DMS53 treated with DMSO at 0.1 percent for 48 hours (cell line): ENCODE results near the gene TMEM198.

Experiments
- DNase-seq: peaks from one replicate; lab custom pipeline; 2025; ENCODE audit not compliant: unreplicated experiment; lab: John Stamatoyannopoulos, UW

TMEM198 gene

DNA sequence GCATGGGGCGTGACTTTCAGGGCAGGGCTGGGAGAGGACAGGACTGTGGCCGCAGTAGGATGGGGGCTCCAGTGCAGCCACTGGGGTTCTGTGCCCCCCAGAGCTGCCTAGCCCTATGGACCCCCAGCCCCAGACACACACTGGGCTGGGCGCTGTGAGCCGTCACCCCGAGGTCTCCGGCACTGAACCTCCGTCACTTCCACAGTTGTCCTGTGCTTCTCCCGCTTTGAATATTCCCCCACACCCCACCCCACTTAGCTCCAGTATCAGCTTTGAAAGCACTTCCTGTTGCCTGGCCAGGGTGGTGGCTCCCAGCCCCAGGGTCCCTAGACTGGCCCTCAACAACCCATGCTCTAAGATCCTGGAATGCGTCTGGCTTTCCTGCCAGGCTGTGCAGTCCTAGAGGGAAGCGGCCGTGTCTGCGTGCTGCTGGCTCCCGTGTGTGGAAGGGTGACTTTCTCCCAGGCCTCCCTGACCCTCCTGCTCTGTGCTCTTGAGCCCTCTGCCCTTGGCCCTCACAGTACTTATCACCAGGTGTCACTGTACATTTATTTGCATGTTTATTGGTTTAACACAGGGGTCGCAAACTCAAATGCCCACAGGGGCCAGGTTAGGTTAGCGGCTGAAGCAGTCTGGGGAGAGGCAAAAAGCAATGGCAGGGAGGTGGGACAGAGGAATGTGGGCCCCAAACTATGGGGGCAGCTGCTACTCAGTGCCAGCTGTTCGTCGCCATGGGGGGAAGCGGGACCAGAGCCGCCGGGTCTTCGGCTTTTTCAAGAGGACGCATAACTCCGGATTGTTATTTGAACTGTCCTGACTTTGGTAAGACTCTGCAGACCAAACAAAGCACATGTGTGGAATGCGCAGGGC is 17.6 kb downstream of the TMEM198 start:
- no peak for DNase-seq

DNA sequence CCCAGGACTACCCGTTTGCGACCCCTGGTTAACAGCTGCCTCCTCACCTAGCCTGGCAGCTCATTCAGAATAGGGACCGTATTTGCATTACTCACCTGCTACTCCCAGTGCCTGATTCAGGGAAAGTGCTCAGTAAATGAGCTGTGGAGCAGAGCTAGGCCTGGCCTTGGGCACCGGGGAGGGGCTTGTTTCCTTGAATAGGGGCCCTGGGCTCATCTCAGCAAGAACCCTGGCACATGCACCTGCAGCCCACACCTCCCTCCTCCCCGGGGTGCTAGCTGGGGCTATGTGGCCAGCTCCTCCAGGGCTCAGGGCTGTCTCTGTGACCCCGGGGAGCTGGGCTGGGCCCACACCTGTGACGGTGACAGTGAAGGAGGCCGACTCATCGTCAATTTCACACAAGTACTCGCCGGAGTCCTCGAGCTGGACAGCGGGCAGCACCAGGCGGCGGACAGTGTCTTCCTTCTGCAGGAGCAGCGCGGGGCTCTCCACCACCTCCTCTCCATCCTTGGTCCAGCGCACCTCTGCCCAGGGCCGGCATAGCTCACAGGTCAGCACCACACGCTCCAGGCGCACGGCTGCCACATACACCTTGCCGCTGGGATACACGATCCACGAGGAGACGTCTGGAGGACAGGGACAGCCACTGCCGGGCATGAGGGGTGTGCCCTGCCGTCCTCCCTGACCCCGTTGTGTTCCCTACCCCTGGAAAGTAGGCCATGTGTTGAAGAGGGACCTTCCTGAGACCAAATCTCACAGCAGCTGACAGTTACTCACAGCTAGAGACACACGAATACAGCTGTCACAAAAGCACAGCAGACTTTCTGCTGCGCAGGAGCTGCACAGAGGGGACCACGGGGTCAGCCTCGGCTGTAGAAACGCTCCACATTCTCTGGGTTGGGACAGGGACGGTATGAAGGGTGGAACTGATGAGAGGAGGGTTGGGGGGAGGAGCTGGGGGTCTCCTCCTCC is 18.5 kb downstream of the TMEM198 start:
- no peak for DNase-seq

DNA sequence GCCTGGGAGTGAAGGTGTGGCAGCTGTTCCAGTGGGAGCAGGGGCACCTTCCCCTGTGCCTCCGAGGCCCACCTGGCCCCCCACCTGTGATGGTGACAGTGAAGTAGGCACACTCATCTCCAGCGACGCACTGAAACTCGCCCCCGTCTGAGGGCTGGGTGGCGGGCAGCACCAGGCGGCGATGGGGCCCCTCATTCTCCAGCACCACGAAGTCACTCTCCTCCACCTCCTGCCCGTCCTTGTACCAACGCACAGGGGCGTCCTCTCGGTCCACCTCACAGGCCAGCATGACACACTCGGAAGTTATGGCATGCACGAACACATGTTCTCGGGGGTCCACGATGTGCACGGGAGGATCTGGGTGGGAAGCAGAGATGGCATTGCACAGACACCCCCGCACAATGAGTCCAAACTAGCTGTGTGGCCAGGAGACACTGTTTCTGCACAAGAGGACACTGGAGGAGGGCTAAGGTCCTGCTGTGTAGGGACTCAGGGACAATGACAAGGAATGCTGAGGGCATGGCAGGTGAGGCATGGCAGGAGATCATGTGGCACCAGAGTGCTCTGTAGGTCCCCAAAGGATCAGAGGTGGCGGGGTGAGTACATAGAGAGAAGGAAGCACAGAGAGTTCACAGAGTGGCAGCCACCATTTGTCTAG is 19.6 kb downstream of the TMEM198 start:
- no peak for DNase-seq

DNA sequence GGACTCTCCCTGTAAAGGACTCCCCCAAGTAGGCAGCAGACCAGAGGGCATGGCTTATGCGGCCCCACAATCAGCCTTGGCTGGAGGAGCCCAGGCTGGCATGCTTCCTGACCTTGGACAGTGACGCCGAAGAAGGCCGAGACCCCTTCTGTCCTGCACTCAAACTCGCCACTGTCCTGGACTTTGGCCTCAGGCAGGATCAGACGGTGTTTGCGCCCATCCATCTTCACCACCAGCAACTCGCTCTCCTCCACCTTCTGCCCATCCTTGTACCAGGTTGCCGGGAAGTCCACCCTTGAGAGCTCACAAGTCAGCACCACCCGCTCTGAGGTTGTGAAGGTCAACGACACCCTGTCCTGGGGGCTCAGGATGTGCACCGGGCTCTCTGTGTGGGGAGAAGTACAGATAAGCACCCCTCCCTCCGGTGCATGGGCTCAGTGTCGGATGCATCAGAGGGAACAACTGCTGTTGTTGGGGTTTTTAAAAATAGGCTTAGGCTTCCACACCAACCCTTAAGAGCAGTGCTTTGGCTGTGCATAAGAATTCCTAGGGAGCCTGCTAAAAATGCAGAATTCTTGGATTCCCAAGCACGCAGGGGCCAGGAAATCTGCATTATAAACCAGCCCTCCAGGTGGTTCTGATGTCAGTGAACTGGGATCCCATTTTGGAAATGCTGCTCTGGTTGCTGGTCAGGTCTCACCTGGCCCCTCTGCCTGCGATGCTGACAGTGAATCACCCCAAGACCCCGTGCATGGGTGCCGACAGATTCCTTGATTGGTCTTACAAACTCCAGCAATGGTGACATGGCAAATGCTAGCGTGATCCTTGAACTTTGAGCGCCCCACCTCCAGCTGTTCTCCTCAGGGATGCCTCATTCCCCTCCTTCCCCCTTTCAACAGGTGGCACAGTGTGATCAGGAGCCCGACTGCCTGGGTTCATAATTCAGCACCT is 21.6 kb downstream of the TMEM198 start:
- no peak for DNase-seq

DNA sequence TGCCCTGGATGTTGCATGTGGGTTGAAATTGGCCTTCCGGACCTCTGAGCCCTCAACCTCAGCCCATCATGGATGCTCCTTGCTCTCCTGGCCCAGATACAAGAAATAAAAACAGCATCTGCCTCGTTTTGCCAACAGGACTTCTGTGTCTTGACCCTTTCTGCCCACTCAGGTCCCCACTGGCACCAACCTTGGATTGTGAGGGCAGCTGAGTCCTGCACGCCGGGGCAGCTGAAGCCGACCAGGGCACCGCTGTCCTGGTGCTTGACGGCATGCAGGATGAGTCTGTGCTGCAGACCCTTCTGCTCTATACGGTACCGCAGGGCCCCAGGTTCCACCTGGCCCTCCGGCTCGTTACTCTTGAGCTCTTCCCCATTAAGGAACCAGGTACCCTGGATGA is 22.8 kb downstream of the TMEM198 start:
- DNase-seq = no peak

DNA sequence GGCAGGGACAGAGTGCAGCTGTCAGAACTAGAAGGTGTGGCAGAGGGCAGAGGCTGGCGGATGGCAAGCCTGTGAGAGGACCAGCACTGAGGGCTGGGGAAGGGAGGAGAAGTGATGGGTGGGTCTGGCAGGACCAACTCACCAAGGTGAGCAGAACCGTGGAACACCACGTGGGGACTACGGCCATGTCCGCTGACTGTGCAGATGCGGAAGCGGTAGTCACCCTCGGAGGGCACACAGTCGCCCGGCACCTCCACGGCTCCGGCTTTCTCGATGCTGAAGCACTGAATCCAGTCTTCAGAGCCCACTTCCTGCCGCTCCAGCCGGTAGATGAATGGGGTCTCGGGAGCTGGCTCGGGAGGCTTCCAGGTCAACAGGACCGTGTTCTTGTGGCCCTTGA is 23.3 kb downstream of the TMEM198 start:
- no peak for DNase-seq

DNA sequence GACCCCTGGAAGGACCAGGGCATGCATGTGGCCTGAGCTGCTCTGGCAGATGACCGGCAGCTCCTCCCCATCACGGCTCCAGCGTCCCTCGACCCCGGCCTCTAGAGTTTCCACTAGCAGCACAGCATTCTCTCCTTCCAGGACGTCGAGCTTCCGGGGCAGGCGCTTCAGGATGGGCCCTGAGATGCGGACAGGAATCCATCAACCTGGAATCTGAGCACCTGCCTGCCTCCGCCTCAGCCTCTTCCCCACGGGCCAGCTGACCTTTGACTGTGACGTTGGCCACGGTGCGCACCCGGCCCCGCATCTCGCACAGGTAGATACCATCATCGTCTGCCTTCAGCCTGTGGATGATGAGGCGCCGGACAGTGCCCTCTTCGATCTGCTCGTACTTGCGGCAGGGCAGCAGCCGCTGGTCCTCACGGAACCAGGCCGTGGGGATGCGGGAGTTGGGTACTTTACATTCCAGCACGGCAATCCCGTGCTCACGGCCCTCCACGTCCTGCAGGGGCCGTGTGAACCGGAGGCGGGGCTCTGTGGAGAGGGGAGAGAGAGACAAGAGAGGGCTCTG is 24.0 kb downstream of the TMEM198 start:
- DNase-seq = no peak

DNA sequence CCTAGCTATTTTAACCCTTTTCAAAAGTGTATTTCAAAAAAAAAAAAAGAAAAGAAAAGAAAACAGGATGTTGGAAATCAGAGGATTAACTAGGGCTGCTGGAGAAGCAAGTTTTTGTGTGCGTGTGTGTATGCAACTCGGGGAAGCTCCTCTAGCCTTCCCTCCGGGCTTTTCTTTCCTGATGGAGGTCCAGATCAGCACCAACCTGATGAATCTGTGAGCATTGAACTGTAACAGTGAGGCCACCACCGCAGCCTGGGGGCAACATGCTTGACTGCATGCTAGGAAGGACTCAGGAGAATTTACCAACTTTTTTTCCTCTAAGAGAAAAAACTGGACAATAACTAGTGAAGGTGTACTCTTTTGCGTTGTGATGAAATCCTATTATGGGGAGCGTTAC is 25.2 kb downstream of the TMEM198 start:
- DNase-seq = no peak

DNA sequence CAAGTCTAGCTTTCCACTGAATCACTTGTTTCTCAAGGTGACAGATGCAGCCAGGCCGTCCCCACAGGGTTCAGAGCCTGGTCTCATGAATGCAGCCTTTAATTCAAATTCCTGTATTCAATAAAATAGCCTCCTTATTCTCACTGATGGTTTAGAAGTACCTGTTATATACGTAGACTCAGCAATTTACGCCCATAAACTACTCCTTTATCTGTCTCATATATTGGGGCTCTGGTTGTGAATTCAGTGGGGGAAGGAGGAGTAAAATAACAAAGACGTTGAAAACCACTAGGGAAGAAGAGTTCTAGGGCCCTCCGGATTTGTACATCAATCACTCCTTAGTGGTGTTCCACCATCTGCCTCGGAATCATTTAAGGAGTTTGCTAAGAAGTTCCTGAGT is 25.8 kb downstream of the TMEM198 start:
- DNase-seq = no peak

DNA sequence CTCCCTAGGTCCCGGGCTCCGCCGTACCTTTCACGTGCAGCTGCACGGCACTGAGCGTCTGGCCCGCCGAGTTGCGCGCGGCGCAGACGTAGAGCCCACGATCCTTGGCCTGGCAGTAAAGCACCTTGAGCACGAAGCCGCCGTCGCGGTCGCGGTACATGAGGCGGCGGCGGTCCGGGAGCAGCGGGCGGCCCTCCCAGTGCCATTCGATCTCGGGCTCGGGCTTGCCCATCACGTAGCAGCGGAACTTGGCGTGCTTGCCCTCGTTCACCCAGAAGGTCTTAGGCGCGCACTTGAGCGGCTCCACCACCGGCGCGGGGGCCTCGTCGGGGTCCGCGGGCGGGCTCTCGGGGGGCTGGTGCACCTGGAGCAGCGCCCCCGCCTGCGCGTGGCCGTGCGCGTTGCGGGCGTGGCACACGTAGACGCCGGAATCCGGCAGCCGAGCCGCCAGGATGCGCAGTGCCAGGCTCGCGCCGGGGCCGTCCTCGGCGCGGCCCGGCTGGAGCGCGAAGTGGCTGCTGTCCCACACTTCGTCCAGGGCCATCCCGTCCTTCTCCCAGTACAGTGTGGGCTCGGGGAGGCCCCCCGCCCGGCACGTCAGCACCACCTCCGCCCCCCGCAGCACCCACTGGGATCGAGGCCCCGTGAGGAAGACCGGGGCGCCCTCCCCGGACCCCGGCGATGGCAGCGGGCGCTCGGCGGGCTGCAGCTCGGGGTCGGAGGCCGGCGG is 26.5 kb downstream of the TMEM198 start:
- DNase-seq = no peak

DNA sequence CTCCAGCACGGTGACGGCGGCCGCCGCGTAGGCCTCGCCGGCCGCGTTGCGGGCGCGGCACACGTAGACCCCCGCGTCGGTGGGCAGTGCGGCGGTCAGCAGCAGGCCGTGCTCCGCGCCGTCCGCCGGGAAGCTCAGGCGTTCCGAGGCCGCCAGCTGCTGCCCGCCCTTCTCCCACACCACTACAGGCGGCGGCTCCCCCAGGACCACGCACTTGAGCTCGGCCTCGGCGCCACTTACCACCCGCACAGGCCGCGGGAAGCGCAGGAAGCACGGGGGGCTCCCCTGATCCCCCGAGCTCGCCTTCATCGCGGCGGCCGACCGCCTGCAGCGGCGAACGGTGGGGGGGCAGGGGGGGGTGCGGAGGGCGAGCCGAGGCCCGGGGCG is 27.1 kb downstream of the TMEM198 start:
- DNase-seq = no peak

DNA sequence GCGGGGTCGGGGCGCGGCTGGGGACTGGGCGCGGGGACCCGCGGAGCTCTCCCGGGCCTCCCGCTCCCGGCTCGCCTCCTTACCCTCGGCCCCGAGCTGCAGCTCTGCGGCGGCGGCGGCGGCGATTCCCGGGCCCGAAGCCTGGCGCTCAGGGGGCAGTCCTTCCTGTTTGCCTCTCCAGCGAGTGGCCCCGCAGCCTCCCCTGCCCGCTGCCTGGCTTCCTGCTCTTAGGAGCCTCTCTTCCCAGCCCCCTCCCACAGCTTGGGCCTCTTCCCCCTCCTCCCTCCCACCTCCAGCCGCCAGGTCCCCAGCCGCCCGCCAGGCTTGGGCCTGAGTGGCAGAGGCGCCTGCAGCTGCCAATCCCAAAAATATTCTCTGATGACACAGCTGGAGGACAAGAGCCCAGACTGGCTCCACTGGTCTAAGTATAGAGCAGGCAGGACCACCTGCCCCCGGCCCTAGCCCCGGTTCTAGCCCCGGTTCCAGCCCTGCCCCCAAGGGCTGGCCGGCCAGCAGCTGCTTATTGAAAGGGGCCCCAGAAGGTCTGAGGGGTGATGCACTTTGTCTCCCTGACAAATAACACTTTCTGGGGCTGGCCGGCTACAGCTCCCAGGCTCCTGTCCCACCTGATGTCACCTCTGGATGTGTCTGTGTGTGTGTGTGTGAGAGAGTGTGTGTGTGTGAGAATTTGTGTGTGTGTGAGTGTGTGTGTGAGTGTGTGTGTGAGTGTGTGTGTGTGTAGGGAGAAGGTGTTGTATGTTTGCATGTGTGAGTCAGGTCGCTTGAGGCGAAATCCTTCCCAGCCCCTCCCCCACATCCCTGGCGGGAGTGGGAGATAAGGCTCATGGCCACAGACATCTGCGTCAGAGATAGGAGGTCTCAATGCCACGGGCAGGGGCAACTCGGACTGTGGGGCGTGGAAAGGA is 27.7 kb downstream of the TMEM198 start, which contains the start of gene OBSL1:
Gene OBSL1, minus strand, starts transcription at position 229 of the 926 bp plus-strand sequence. CDS start 307 bp downstream, outside the sequence.
- peak; percentile 50 for DNase-seq

DNA sequence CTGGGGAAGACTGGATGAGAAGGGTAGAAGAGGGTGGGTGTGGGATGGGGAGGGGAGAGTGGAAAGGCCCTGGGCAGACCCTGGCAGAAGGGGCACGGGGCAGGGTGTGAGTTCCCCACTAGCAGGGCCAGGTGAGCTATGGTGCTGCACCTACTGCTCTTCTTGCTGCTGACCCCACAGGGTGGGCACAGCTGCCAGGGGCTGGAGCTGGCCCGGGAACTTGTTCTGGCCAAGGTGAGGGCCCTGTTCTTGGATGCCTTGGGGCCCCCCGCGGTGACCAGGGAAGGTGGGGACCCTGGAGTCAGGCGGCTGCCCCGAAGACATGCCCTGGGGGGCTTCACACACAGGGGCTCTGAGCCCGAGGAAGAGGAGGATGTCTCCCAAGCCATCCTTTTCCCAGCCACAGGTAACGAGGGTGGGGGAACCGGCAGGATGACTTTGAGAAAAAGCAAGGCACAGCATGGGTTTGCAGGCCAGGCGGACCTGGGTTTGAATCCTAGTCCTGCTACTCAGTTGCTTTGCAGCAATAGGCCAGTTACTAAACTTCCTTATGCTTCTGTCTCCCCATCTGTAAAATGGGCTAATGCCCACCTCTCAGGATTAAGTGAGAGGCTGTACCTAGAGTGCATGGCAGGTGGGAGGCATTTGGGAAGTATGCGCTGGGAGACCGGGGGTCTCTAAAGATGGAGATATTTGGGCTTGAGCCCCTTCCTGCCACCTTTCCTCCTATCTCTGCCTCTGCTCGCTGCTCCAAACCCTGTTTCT is 28.6 kb downstream of the TMEM198 start, which contains the start of gene INHA:
Gene INHA, plus strand, starts transcription at position 74 of the 765 bp plus-strand sequence. Its CDS starts 65 bp downstream, at position 139.
- no peak for DNase-seq

DNA sequence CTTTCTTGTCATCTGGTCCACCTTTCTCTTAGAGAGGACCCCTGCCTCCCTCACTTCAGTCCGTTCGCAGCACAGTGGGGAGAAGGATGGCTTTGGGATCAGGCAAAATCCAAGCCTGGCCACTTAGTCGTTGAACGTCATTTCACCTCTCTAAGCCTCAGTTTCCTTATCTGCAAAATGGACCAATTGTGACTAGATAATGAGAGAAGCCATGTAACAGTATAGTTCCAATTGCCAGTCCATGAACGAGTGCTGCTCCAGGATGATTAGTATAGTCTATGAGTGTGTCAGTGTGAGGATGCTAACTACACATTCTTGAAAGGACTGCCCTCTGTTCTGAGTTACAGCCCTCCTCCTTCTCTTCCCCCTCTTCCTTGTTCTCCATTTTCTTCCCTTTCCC is 29.3 kb downstream of the TMEM198 start:
- peak; percentile 35 for DNase-seq

DNA sequence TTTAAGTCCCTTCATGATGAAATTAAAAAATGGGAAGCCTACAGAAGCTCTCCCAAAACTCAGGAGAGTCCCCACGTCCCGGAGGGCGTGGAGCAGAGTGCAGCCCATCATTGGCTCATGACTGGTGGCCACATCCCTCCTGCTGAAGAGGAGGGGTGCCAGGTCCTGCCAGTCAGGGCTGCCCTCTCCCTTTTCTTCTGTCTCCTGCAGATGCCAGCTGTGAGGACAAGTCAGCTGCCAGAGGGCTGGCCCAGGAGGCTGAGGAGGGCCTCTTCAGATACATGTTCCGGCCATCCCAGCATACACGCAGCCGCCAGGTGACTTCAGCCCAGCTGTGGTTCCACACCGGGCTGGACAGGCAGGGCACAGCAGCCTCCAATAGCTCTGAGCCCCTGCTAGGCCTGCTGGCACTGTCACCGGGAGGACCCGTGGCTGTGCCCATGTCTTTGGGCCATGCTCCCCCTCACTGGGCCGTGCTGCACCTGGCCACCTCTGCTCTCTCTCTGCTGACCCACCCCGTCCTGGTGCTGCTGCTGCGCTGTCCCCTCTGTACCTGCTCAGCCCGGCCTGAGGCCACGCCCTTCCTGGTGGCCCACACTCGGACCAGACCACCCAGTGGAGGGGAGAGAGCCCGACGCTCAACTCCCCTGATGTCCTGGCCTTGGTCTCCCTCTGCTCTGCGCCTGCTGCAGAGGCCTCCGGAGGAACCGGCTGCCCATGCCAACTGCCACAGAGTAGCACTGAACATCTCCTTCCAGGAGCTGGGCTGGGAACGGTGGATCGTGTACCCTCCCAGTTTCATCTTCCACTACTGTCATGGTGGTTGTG is 30.9 kb downstream of the TMEM198 start:
- peak; percentile 59 for DNase-seq
